Retinal pigment epithelial cell (primary cell): ENCODE measurements around the gene TFR2.

Experiments used
- DNase-seq: peaks from one replicate; pipeline ENCODE4 v3.0.0-alpha.2; 2010; ENCODE audit warnings: low read depth
- H3K4me3 ChIP-seq: 2 replicates; pipeline ENCODE4 v1.5.1; 2011; ENCODE audit warnings: mild to moderate bottlenecking, low read length, control low read depth, moderate library complexity
- CTCF ChIP-seq: conservative IDR thresholded peaks from 2 replicates; pipeline ENCODE4 v1.5.1; 2011; ENCODE audit warnings: low read depth, low read length, control low read depth, inconsistent platforms

The TFR2 gene

GRCh38 chr7:100641463-100641859 lies at the start of gene TFR2:
Gene TFR2, minus strand, starts transcription at chr7:100641552. Its CDS starts 43 bp downstream, at chr7:100641509.
- TF ChIP-seq CTCF: no peak
- no peak within 1 kb of the TSS for H3K4me3 ChIP-seq
- no peak for DNase-seq

GRCh38 chr7:100689230-100690135 lies 48.1 kb upstream of the TFR2 start:
- TF ChIP-seq CTCF: no peak
- no peak for DNase-seq
- H3K4me3 ChIP-seq: no peak overlapping the region

DNA sequence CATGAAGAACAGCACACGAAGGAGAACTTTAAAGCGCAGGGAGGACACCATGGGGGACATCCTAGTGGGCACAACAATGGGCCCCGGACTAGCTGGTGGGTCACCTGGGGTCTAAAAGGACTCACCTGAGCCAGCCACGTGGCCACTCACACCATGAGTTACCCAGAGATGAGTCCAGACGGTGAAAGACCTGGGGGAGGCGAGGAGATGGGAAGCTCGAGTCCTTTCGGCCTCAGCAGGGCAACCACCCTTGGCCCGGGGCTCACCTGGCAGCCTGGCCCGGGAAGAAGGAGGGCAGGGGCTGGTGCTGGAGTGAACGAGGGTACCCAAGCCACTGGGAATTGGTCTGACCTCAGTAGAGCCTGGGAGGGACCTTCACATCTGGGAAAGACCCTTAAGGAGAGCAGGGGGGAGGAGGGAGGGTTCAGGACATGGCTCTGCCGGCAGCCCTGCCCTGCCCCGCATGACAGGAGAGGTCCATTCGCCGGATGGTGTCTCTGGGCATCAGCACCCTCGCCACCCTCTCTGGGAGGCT lies 47.0 kb upstream of the TFR2 start:
- TF ChIP-seq CTCF: no peak
- H3K4me3 ChIP-seq: no peak overlapping the region
- DNase-seq: no peak

GRCh38 chr7:100687751-100688300 lies 46.5 kb upstream of the TFR2 start:
- TF ChIP-seq CTCF: no peak
- DNase-seq: no peak
- no peak overlapping the region for H3K4me3 ChIP-seq

DNA sequence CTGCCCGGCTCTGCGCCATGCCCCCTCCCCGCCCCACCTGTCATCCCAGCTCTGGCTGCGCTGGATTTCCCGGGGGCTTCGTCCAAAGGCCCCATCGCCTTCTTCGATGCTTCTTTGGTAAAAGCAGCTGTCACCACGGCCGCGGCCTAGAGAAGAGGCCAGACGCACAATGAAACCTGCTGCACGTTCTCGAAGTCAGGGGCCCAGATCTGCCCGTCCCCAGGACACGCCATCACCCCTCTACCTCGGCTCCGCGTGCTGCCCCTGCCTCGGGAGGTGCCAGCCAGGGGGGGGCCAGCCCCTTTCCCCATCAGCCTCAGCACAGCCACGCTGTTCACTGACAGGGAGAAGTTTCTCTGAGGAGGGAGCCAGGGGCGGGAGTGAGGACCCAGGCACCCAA lies 45.9 kb upstream of the TFR2 start:
- no peak for TF ChIP-seq CTCF
- DNase-seq: no peak
- H3K4me3 ChIP-seq: no peak overlapping the region

- DNase-seq: no peak
- no peak overlapping the region for H3K4me3 ChIP-seq
- no peak for TF ChIP-seq CTCF
Measured at GRCh38 chr7:100686822-100687211, 45.5 kb upstream of the TFR2 start.
